OCI-LY7 (cell line): Measurements from ENCODE around the gene FAM13B. TPM values are rescaled to one million over a fixed set of nuclear protein-coding genes. Genes with fewer than 3 reads are reported as not detected.

Experiments
- BruUV-seq: library from RNA; stranded (reverse); fragments of 400-500 nt; replicated peaks from 2 replicates; lab custom pipeline; 2021; lab: Mats Ljungman, UMichigan
- CTCF ChIA-PET: fragments of 300-600 bp; sonication (Branson Sonifier 250); formaldehyde crosslinking; loops from one replicate; lab custom pipeline; 2022; ENCODE audit warnings: antibody characterized with exemption; ENCODE audit not compliant: unreplicated experiment; lab: Charles Lee
- POLR2A ChIA-PET: fragments of 300-600 bp; sonication (Branson Sonifier 250); formaldehyde crosslinking; loops from one replicate; lab custom pipeline; 2022; ENCODE audit warnings: antibody characterized with exemption; lab: Charles Lee
- DNase-seq: peaks from one replicate; pipeline ENCODE4 v3.0.0-alpha.2; 2015; ENCODE audit warnings: low spot score
- H2AFZ ChIP-seq: fragments of 200-600 bp; sonication (generic), shearing (Covaris generic); 2 replicates; pipeline ENCODE4 v1.6.1; 2014; ENCODE audit warnings: mild to moderate bottlenecking, antibody characterized with exemption, low read length, moderate library complexity
- H3K27ac ChIP-seq: fragments of 200-600 bp; sonication (generic); 2 replicates; pipeline ENCODE4 v1.5.1; 2014; ENCODE audit warnings: mixed run types, low read depth, mild to moderate bottlenecking, moderate library complexity, low read length, inconsistent platforms; ENCODE audit not compliant: poor library complexity, severe bottlenecking
- H3K36me3 ChIP-seq: fragments of 200-600 bp; sonication (generic); 2 replicates; pipeline ENCODE4 v1.6.1; 2014; ENCODE audit warnings: mild to moderate bottlenecking, antibody characterized with exemption, low read length, moderate library complexity, mixed read lengths; ENCODE audit not compliant: insufficient read depth
- H3K4me1 ChIP-seq: fragments of 200-600 bp; sonication (generic); 2 replicates; pipeline ENCODE4 v1.5.1; 2014; ENCODE audit warnings: mild to moderate bottlenecking, low read length; ENCODE audit not compliant: insufficient read depth, poor library complexity, severe bottlenecking
- H3K4me2 ChIP-seq: fragments of 200-600 bp; sonication (generic); 2 replicates; pipeline ENCODE4 v1.6.1; 2014; ENCODE audit warnings: mild to moderate bottlenecking, low read length
- H3K4me3 ChIP-seq: fragments of 200-600 bp; sonication (generic); 2 replicates; pipeline ENCODE4 v1.5.1; 2014; ENCODE audit warnings: mild to moderate bottlenecking, low read depth, low read length; ENCODE audit not compliant: poor library complexity, severe bottlenecking
- H3K79me2 ChIP-seq: fragments of 200-600 bp; sonication (generic); 2 replicates; pipeline ENCODE4 v1.6.1; 2016; ENCODE audit warnings: low read depth, mild to moderate bottlenecking, low read length, moderate library complexity, mixed read lengths; ENCODE audit not compliant: insufficient read depth
- H3K9me2 ChIP-seq: fragments of 200-600 bp; sonication (generic); 2 replicates; pipeline ENCODE4 v1.6.1; 2016; ENCODE audit warnings: mild to moderate bottlenecking, low read length, mixed read lengths; ENCODE audit not compliant: insufficient read depth
- H3K9me3 ChIP-seq: fragments of 200-600 bp; sonication (generic); 2 replicates; pipeline ENCODE4 v1.6.1; 2014; ENCODE audit warnings: mild to moderate bottlenecking, mixed run types, low read length, mixed read lengths
- H4K20me1 ChIP-seq: fragments of 200-600 bp; sonication (generic); 2 replicates; pipeline ENCODE4 v1.6.1; 2014; ENCODE audit warnings: mild to moderate bottlenecking, antibody characterized with exemption, low read length, moderate library complexity, mixed read lengths; ENCODE audit not compliant: insufficient read depth
- CTCF ChIP-seq: fragments of 200-600 bp; sonication (generic); conservative IDR thresholded peaks from 2 replicates; pipeline ENCODE4 v1.5.1; 2014; ENCODE audit warnings: mild to moderate bottlenecking, antibody characterized with exemption, low read length, moderate library complexity, mixed read lengths
- EZH2phosphoT487 ChIP-seq: fragments of 200-600 bp; sonication (generic); IDR thresholded peaks from 2 replicates; pipeline ENCODE4 v1.6.1; 2018; ENCODE audit warnings: low read depth, borderline replicate concordance, mild to moderate bottlenecking, mixed run types, antibody characterized with exemption, low read length, moderate library complexity, mixed read lengths
- intact Hi-C: fragments of 100-400 bp; cut with micrococcal nuclease; formaldehyde crosslinking; loops from one replicate; pipeline ENCODE4 v1.10.0; 2022; ENCODE audit not compliant: unreplicated experiment
- total RNA-seq, 2 experiments: library from RNA; depleted of rRNA in 1 of 2; stranded (reverse); fragments of >200 nt in 1 of 2; shearing (Covaris generic) in 1 of 2; gene quantifications; 2 replicates each; pipeline ENCODE4 v1.2.3, GENCODE V29; 2014 to 2022

FAM13B gene
- total RNA-seq, 2 experiments from 2014 or later: 21.5 to 35.7 TPM

GRCh38 chr5:138018849-138019248 lies 14.0 kb downstream of the FAM13B start:
- H3K79me2 ChIP-seq: peaks cover 46% of the 10 kb centered on the region
- H2AFZ ChIP-seq: no peak overlapping the region
- no peaks in the 10 kb centered on the region; the same call in 1 of the 2 replicates for H3K9me3 ChIP-seq
- H3K36me3 ChIP-seq: peaks cover 76% of the 10 kb centered on the region
- no peak overlapping the region for H3K4me3 ChIP-seq
- peaks cover 4% of the 10 kb centered on the region for H3K4me1 ChIP-seq
- no peaks in the 10 kb centered on the region for H3K9me2 ChIP-seq
- no peak for DNase-seq
- ChIA-PET POLR2A (interaction anchor here (0.7 to 1.6 kb wide), 3 partner anchors 11 to 213 kb away, joined by 3 to 8 read pairs (median 3); no protein-coding TSS in a partner anchor), CTCF (interaction anchor here (0.5 kb wide), 1 partner anchor 314 kb away, joined by 3 read pairs; no protein-coding TSS in a partner anchor)
- TF ChIP-seq CTCF: no peak
- TF ChIP-seq EZH2phosphoT487: no peak
- H4K20me1 ChIP-seq: peaks cover 23% of the 10 kb centered on the region
- intact Hi-C loops: no loop called here
- BruUV-seq: TSS peak; percentile 18
- no peak overlapping the region for H3K4me2 ChIP-seq
- H3K27ac ChIP-seq: no peak overlapping the region

- H3K79me2 ChIP-seq: peaks cover 17% of the 10 kb centered on the region
- no peak overlapping the region for H3K27ac ChIP-seq
- peaks cover 92% of the 10 kb centered on the region for H3K36me3 ChIP-seq
- no peak overlapping the region for H3K4me2 ChIP-seq
- POLR2A ChIA-PET: interaction anchor here (1.2 kb wide), 1 partner anchor 8 kb away, joined by 3 read pairs; no protein-coding TSS in a partner anchor
- CTCF ChIA-PET: no interaction called here
- no peak for DNase-seq
- no peak overlapping the region for H2AFZ ChIP-seq
- H3K9me3 ChIP-seq: no peaks in the 10 kb centered on the region; the same call in 1 of the 2 replicates
- H3K4me1 ChIP-seq: no peaks in the 10 kb centered on the region
- no peak for TF ChIP-seq CTCF
- TF ChIP-seq EZH2phosphoT487: no peak
- no TSS peak for BruUV-seq
- no peaks in the 10 kb centered on the region for H4K20me1 ChIP-seq
- no peak overlapping the region for H3K4me3 ChIP-seq
- intact Hi-C loops: no loop called here
- H3K9me2 ChIP-seq: no peaks in the 10 kb centered on the region
Observed at GRCh38 chr5:138015916-138016315, 17.0 kb downstream of the FAM13B start.

- H4K20me1 ChIP-seq: no peaks in the 10 kb centered on the region
- TF ChIP-seq EZH2phosphoT487: no peak
- no peak for TF ChIP-seq CTCF
- no peak overlapping the region for H2AFZ ChIP-seq
- DNase-seq: no peak
- CTCF ChIA-PET: no interaction called here
- intact Hi-C loops: no loop called here
- H3K4me2 ChIP-seq: no peak overlapping the region
- H3K27ac ChIP-seq: no peak overlapping the region
- BruUV-seq: no TSS peak
- H3K9me3 ChIP-seq: no peaks in the 10 kb centered on the region
- H3K4me3 ChIP-seq: no peak overlapping the region
- H3K9me2 ChIP-seq: no peaks in the 10 kb centered on the region
- H3K4me1 ChIP-seq: no peaks in the 10 kb centered on the region
- POLR2A ChIA-PET: interaction anchor here (0.9 to 2.3 kb wide), 2 partner anchors 10 to 19 kb away, joined by 3 to 10 read pairs; no protein-coding TSS in a partner anchor
- peaks cover 93% of the 10 kb centered on the region for H3K36me3 ChIP-seq
- peaks cover 7% of the 10 kb centered on the region; the same call in 1 of the 2 replicates for H3K79me2 ChIP-seq
Observed at GRCh38 chr5:138011991-138012390, 20.9 kb downstream of the FAM13B start.
